Suprapubic skin (tissue), 4 donors: ENCODE data around the gene ZNF14.
"Not testable (repeated sequence)": the region's sequence is repeated elsewhere in the genome, so short reads cannot be mapped to it uniquely, and the experiment has no call there.

Experiments used
- EP300 ChIP-seq: sonication (generic); formaldehyde crosslinking; IDR thresholded peaks from one replicate; pipeline ENCODE4 v1.6.1; 2017; ENCODE audit warnings: antibody characterized with exemption
- POLR2A ChIP-seq, 2 donors: fragments of 450-650 bp; IDR thresholded peaks; one replicate each; pipeline ENCODE4 v1.6.1; 2017; ENCODE audit warnings: antibody characterized with exemption in 2 of 2, mild to moderate bottlenecking in 2 of 2, moderate library complexity in 2 of 2
- POLR2AphosphoS5 ChIP-seq, 3 donors: sonication (generic); formaldehyde crosslinking; IDR thresholded peaks; one replicate each; pipeline ENCODE4 v1.6.1; 2017; ENCODE audit warnings: antibody characterized with exemption in 3 of 3
- TF ChIP-seq, protein P1 (sequence below), 2 donors: fragments of 200-600 bp in 1 of 2; fragments of 450-650 bp in 1 of 2; sonication (generic) in 1 of 2; IDR thresholded peaks; one replicate each; pipeline ENCODE4 v1.5.1; 2016 to 2019; ENCODE audit warnings: antibody characterized with exemption in 2 of 2, mild to moderate bottlenecking in 1 of 2, moderate library complexity in 1 of 2

DNA sequence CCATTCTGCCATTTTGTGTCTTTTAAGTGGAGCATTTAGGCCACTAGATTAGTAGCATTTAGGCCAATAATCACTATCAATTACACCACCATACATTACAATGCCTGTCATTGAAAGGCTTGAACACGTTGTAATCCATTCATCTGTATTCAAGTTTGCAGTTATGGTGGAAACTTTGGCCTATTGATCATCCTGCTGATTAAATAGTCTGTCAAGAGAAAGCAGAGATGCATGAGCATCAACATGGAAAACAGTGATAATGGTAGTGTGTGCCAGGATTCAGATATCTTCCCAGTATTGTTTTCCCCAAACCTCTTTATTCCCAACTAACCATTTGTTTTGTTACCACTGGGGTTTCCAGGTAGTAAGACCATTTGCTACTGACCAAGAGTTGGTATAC, 32.4 kb downstream of the ZNF14 start:
- TF ChIP-seq, protein P1, sequence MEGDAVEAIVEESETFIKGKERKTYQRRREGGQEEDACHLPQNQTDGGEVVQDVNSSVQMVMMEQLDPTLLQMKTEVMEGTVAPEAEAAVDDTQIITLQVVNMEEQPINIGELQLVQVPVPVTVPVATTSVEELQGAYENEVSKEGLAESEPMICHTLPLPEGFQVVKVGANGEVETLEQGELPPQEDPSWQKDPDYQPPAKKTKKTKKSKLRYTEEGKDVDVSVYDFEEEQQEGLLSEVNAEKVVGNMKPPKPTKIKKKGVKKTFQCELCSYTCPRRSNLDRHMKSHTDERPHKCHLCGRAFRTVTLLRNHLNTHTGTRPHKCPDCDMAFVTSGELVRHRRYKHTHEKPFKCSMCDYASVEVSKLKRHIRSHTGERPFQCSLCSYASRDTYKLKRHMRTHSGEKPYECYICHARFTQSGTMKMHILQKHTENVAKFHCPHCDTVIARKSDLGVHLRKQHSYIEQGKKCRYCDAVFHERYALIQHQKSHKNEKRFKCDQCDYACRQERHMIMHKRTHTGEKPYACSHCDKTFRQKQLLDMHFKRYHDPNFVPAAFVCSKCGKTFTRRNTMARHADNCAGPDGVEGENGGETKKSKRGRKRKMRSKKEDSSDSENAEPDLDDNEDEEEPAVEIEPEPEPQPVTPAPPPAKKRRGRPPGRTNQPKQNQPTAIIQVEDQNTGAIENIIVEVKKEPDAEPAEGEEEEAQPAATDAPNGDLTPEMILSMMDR (IDR thresholded peaks at IDR 0.05), result not testable (repeated sequence)
- not testable (repeated sequence) for TF ChIP-seq POLR2AphosphoS5 (IDR thresholded peaks at IDR 0.05); POLR2A (IDR thresholded peaks at IDR 0.05); EP300
